ENCODE measurements around the gene ST6GAL1.

The ST6GAL1 gene

DNA sequence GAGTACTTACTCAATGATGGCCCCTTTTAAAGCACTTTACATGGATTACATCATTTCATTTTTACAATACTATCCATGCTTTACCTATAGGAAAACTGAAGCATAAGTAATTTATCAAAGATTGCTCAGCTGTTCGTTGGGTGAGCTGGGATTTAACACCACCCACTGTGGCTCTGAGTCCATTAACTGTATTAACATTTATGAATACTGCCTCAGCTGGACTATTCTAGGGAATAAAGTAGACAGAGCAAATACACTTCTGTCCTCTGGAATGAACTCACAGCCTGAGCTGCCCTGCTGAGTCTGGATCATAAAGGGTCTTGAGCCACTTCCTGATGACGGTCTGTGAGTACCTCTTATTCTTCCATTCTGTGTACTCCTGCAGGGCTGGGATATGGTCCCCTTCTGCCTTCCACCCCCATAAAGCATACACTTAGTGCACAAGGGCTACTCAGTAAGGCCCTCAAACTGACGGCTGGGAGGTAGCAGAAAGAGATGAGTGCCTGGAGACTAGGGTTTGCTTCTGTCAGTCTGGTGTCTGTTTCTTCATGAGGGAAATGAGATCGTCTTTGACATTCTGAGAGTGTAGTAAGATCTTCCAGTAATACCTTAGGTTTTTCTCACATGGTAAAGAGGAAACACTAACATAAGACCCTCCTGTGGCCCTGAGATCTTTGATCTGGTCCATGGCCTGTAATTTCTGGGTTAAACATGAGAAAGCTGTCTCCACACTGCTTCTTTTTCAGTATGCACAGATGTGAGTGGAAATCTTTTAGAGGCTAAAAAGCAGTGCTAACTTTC lies 12.6 kb upstream of the ST6GAL1 start:
- no peak for DNase-seq

DNA sequence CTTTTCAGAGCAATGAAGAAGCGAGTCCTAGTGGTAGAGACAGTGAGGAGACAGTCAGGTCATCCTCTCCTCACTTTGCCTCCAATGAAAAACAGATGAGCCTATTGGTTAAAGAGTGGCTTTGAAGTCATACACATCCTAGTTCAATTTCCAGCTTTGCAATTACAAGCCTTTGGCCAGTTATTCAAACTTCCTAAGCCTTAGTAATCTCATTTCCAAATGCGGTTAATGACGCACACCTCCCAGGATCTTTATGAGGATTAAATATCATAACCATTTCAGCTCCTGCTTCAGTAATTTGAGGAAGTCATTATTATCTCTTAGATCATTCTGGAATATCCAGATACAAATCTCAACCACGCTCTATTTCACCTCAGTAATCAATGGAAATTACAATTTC lies 10.0 kb upstream of the ST6GAL1 start:
- DNase-seq, result no peak

DNA sequence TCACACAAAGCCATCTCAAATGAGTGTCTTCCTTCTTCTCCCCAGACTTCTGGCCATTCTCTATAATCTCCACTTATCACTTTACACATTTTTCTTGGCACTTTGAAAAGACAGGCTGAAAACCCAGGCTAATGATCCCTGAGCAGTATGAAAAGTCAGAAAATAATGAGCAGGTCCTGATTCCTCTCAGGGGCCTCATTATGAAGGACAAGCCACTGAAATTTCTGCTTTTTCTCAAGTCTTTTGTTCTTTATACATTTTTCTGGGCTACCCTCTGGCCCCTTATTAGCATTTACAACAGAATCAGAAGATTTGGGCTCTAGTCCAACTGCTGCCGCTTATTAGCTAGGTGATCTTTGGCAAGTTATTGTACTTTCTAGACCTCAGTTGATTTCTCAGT lies 9.5 kb upstream of the ST6GAL1 start:
- no peak for DNase-seq

DNA sequence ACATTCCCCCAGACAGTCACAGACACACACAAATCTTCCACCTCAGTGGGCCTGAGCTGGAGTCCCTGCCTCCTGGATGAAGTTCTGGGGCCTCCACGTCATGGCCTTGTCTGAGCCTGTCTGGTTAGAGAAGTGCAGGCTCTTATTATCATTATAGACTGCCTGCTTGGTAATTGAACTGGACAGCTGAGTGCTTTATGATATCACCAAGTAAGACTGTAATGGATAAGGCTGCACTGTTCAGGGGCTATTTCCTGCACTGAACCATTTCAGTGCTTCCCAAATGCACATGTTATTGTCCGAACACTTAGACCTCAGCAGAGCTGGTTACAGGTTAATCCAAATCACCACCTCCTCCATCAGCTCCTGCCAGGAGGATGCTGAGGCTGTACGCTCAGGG lies 8.7 kb upstream of the ST6GAL1 start:
- no peak for DNase-seq

DNA sequence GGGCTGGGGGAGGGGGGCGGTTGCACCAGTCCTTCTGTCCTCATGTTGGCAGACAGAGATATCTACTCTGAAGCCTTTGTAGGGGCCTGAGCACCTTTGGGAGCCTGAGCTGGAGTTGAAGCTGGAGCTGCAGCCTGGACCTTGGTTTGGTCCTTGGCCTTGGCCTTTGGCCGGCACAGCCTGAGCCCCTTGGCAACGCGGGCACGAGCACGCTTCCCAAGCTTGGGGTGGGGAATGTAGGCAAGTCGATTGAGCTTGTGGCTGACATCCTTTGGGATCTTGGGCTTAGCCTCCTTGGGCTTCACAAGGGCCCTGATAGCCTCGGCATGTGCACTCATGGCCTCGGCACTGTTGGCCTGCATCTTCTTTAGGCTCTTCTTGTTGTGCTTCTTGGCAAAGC lies 8.1 kb upstream of the ST6GAL1 start:
- DNase-seq, result no peak

DNA sequence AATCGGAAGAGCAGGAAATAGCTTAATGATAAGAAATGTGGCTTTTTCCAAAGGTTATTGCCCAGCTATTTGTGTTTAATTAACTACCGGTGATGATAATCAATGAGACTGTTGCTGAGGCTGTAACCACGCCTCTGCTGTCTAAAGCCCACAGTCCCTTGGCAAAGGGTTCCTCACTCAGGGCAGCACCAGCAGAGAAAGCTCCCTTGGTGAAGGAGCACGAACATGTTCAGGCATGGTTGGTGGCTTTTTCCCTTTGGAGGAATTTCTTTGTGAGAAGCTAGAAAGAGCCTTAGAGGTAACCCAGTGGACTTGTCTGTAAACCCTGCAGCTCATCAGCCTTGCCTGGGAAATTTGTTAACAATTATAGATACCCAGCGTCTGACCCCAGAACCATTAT lies 7.5 kb upstream of the ST6GAL1 start:
- DNase-seq, result no peak

DNA sequence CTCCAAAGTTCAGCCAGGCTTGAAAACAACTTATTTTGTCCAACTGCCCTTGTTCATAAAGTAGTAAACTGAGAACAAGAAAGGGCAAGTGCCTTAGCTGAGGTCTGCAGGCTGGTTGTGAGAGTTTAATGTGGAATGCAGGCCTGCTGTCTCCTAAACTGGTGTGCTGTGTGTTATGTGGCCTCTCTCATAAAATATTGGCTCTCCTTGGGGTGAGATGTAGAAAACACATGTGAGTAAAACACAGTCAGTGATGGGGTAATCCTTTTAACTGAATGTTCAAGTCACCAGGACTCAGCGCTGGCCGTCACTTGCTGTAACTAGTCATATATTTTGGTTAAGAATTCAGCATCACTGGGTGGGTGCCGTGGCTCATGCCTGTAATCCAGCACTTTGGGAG lies 7.1 kb upstream of the ST6GAL1 start:
- no peak for DNase-seq

DNA sequence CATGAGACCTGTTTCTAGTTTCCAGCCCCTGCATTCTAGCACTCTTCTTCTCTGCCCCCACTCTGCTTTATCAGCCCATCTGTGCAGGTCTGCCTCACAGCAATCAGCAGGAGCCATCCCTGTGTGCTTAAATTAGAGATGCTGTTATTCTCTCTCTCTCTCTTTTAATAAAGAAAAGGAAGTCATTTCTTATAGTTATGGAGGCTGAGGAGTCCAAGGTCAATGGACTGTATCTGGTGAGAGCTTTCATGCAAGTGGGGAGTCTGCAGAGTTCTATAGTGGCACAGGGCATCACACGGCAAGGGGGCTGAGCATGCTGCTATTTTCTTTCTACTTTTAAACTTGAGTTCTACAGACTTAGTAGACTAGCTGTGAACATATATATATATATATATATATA lies 4.5 kb upstream of the ST6GAL1 start:
- DNase-seq, result no peak

DNA sequence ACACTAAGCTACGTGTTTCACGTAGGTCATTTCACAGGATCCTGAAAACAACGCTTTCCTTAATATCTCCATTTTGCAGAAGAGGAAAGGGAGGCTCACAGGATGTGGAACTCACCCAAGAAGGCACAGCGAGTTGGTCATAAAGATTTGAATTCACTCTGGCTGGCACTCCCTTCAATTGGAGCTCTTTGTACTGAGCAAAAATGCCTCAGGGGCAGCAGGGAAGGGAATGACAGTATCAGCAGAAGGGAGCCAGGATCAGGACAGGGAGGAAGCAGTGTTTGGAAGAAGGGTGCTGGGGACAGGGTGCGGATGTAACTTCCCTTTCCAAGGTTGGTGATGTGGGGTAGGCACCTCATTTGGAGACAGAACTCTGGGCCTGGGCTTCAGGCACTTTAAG lies 1.1 kb upstream of the ST6GAL1 start:
- no peak for DNase-seq

DNA sequence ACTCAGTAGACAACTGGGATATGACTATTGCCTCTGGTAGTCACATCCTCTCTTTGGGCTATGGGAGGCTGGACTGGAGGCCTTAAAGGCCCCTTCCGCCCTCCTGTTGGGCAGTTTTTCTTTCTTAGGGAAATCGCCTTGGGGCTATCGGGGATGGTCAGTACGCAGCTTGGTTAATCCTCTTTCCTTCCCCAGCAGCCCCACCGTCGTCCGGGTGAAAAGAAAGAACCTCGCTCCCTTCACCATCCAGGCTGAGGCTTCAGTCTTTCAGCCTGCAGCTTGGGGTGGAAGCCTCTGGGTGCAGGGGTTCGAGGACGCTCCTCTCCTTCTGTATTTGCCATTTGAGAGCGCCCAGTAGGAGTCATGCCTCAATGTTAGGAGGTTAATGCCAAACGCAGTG lies 641 bp upstream of the ST6GAL1 start:
- DNase-seq, result no peak

DNA sequence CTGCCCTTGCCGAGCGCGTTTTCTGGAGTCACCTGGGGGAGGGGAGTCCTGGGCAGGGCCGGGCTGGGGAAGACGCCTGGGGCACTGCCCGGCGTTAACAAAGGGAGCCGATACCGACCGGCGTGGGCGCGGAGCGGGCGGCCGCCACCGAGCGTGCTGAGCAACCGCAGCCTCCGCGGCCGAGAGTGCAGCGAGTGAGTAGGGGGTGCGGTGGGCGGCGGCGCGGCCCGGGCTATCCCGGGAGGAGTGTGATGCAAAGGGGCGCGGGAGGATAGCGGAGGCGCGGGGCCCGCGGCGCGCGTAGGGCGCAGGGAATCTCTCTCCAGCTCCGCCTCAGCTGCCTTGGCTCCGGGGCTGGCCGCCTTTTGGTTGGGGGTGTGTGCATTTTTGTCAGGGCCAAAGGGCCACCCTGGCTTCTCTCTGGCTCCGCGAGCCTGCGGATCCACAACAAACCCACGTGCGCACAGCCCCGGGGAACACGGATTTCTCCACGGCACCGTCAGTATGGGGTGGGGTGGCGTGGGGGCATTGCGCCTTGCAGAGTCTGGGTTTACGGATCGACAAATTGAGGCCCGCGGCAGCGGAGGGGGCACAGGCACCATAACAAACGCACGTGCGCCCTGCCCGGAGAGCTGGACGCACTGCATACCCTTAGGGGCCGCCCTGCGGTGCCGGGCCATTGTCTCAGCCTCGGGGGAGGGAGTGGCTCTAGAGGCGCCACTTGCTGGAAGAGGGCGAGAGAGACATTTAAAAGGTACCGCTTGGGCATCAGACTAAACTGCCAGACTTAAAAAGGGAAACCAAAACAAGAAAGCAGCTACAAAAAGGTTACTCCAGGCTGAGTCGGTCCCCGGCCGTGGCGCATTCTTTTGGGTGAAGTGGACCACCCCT lies 560 bp downstream of the ST6GAL1 start:
- DNase-seq, result peak; percentile 79

DNA sequence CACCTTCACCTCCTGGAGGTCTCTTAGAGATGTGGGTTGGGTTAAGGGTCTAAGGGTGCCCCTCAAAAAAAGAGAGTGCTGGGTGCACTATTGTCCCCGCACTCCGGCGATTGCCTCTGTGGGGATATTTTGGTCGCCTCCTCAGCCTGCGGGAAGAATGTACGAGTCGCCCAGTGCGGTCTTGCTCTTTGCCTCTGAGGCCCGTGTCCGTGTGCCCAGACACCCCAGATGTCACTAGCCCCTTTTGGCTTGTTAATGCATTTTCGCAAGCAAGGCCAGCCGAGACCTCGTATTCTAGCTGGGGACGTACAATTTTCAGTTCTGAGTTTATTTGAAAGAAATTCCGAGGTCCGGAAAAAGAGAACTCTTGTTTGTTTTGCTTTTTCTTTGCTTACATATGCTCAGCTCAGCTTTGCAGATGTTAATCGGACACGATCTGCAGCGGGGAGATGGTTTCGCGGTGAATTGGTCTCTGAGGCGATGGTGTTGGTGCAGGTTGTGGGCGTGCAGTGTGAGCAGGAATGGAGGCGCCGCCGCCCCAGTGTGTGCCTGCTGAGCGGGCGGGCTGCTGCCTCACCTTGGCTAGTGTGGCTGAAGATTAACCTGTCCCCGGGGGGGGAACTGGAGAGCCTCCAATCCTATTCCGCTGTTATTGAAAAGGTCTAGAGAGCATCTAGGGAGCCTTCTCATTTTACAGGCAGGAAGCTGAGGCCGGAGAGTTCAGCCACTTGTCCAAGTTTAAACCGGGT lies 1.4 kb downstream of the ST6GAL1 start:
- DNase-seq, result no peak

DNA sequence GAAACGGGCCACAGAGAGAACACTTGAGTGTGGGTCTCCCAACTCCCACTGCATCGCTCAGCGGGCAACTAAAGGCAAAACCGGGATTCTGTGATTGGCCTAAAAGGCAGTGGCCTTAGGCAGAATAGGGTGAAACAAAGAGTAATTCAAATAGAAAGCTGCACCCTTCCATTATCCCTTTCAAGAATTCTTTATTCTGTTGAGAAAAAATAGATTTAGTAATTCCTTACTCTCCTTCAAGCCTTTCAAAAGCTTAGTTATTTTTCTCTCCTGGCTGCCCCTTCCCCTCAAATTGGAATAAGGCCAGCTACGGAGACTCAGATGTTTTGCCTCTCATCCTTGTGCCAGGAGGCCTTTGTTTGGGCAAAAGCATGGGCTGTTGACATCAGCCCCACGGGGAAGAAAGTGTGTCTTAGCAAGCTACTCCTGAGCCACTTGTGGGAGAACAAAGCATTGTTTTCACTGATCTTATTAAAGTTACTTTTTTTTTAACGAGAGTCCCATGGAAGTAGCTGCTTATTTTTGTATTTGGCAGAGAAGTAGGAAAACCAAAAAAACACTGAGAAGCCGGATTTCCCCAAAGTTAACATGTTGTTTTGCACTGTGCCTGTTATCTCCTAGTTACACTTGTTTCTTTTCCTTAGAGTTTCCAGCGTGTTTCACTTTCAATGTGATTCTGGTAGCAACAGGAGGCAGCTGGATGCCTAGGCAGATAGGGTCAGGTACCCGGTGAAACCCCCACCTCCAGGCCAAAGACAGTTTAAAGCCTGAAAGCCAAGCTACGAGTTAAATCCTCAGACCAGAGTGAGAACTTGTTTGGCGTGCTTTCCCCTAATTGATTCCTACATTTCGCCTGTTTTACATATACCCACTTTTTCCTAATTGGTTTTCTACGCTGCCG lies 2.2 kb downstream of the ST6GAL1 start:
- DNase-seq, result no peak

DNA sequence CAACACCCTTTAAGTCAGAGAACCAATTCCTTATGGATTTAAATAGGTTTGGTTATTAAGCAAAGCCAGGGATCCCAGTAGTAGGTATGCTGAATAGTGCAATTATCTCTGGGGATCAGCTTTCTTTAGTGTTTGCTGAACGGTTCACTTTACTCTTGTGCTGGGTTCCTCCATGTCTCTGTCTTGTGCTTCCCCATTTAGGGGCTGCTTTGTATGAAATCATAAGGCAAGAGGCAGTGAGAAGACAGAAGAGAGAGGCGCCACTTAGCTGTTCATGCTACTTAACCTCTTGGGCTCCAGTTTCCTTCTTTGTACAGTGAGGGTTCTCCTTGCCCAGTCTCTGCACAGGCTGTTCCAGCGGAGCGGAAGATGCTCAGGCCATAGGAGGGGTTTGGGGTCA lies 3.5 kb downstream of the ST6GAL1 start:
- DNase-seq, result peak; percentile 18

DNA sequence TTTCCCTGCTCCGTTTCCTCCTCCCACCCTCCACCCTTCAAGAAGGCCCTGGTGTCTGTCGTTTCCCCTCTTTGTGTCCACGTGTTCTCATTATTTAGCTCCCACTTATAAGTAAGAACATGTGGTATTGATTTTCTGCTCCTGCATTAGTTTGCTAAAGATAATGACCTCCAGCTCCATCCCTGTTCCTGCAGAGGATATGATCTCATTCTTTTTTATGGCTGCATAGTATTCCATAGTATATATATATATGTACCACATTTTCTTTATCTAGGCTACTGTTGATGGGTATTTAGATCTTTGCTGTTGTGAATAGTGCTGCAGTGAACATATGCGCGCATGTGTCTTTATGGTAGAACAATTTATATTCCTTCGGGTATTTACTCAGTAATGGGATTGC lies 4.8 kb downstream of the ST6GAL1 start:
- no peak for DNase-seq

DNA sequence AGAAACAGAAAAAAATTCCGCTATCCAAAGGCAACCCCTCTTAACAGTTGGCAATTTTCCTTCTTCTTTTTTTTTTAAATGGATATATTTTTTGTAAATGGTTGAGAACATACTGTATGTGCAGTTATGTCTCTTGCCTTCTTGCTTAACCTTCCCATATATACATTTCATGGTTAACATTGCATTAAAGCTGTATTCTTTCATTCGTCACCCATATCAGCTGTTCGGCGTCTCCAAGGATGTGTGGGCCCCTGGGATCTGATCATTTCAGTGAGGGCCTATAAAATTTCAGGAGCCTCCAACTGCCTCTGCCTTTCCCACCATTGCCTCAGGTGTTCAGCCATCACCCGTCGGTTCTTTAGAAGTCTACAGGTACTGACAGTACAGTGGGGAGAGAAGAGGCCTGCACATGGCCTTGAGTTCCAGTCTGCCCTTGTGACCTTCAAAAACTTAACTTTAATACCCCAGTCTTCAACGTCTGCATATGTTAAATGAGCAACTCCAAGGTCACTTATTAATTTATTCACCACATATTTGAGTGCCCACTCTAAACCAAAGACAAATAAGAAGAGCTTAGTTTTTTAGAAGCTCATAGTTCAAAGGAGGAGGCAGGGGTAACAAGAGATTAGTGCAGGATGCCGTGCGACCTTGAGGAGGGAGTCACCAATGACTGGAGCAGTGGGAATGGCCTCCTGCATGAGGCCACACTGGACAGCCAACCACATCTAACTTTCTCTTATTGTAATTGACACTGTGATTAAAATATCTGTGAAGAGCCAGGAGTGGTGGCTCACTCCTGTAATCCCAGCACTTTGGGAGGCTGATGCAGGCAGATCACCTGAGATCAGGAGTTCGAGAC lies 6.9 kb downstream of the ST6GAL1 start:
- DNase-seq, result peak; percentile 41

DNA sequence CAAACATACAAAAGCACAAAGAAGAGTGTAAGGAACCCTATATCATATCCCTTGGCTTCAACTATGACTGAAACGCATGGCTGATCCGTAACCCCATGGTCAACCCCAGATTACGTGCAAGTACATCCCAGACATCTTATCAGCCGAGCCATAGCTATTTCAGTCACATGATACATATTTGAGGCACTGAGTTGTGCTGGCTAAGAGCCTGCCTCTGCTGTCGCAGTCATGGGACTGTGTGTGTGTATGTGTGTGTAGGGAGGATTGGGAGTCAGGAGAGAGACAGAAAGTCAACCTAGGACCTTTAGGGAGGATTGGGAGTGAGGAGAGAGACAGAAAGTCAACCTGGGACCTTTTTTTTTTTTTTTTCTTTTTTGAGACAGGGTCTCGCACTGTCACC lies 8.4 kb downstream of the ST6GAL1 start:
- no peak for DNase-seq

DNA sequence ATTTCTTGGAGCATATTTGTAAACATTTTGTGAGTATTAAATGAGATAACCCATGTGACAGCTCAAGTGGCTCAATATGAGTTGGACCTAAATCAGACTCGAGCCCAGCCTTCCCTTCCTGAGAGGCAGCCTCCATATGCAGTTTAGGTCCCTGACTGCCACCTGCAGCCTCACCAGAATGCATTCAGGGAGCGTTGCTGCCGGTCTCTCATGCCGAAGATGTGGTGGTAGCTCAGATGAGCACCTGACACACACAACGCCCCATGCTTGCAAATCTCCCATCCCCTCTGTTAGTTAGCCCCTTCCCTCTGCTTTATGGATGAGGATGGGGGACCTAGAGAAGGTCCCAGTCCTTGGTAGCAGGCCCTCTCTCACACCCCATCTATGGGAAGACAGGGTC lies 9.2 kb downstream of the ST6GAL1 start:
- DNase-seq, result no peak

DNA sequence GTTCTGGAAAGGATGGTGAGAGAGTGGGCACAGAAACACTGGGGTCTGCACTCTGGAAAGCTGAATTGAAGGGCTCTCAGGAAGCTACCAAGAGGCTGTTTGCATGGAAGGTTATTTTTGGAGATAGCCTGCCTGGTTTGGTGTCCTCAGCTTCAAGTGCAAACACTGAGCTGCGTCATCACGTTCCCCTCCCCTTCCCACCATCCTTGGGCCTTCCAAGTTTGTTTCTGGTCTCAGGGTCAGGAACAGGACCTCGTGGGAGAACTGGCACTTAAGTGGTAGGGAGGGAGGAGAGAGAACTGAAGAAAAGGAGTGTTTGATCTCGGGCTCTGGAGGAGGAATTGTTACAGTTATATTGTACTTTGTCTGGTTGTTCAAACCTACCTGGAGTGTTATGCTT lies 10.6 kb downstream of the ST6GAL1 start:
- no peak for DNase-seq

DNA sequence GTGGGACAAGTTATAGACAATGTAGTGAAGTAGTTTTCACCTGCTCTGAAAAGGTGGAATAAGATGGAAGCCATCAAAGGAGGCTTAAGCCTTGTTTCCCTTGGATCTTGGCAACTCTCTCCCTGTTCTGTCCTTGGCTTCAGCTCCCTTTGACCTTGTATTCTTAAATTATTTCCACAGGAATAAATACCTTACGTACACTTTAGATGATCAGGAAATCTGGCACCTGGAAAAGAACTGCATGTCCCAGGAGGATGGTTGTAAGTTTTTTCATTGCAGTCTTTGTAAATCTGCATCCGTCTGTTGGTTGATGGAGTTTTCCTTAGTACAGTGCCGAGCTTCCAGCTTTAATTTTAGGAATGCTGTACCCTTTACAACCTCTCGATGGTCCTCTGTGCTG lies 11.8 kb downstream of the ST6GAL1 start:
- no peak for DNase-seq

DNA sequence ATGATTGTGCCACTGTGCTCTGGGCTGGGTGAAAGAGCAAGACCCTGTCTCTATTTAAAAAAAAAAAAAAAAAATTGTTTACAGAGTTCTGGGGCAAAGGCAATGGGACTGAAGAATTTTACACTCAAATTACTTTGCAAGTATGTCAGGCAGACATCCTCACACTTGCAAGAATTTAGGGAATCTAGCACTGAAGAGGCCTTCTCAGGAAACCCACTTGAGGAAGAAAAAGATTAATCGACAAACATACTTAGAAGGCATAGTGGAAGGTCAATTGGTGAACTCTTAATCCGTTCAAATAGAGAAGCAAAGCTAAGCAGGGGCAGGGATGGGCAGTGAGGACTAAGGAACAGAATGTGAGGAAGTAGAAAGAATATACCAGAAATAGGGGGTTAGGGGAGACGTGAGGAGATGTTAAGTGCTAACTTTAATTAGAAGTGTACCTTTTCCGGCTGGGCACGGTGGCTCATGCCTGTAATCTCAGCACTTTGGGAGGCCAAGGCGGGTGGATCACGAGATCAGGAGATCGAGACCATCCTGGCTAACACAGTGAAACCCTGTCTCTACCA lies 15.0 kb downstream of the ST6GAL1 start:
- no peak for DNase-seq

Data from MV-4-11 (cell line).